Stomach (tissue), 9 donors: ENCODE data around the gene RASD1. TPM values are rescaled to one million over a fixed set of nuclear protein-coding genes. Genes with fewer than 3 reads are reported as not detected.

ENCODE experiments used
- DNase-seq, 2 donors: peaks; one replicate each; pipeline versions ENCODE4 v3.0.0 to v3.0.0-alpha.2; 2013 to 2019
- H3K27ac ChIP-seq, 5 donors: fragments of 200-600 bp in 4 of 5; sonication (generic) in 4 of 5; one replicate each; pipeline ENCODE4 v1.5.1; 2013 to 2019; ENCODE audit warnings: mild to moderate bottlenecking in 1 of 5, moderate library complexity in 1 of 5
- H3K27me3 ChIP-seq, 3 donors: fragments of 200-600 bp; sonication (generic); one replicate each; pipeline ENCODE4 v1.5.1; 2017 to 2019; ENCODE audit warnings: mixed run types in 1 of 3
- H3K36me3 ChIP-seq, 4 donors: fragments of 200-600 bp; sonication (generic); 1 replicate in 3 of 4; 2 replicates in 1 of 4; pipeline ENCODE4 v1.5.1; 2016 to 2019
- H3K4me1 ChIP-seq, 4 donors: fragments of 200-600 bp; sonication (generic); one replicate each; pipeline ENCODE4 v1.5.1; 2016 to 2019
- H3K4me3 ChIP-seq, 4 donors: fragments of 200-600 bp; sonication (generic) in 3 of 4; one replicate each; pipeline ENCODE4 v1.5.1; 2016 to 2019; ENCODE audit warnings: mild to moderate bottlenecking in 1 of 4
- H3K9me3 ChIP-seq, 4 donors: fragments of 200-600 bp; sonication (generic); one replicate each; pipeline ENCODE4 v1.5.1; 2016 to 2019
- EP300 ChIP-seq: sonication (generic); formaldehyde crosslinking; IDR thresholded peaks from one replicate; pipeline ENCODE4 v1.6.1; 2017; ENCODE audit warnings: antibody characterized with exemption
- POLR2A ChIP-seq, 4 donors: fragments of 450-650 bp; IDR thresholded peaks; one replicate each; pipeline ENCODE4 v1.6.1; 2016; ENCODE audit warnings: antibody characterized with exemption in 4 of 4, control low read depth in 2 of 4, mild to moderate bottlenecking in 1 of 4, moderate library complexity in 1 of 4
- POLR2AphosphoS5 ChIP-seq, 3 donors: sonication (generic); formaldehyde crosslinking; IDR thresholded peaks; one replicate each; pipeline ENCODE4 v1.6.1; 2016; ENCODE audit warnings: antibody characterized with exemption in 3 of 3
- WGBS, 5 donors: extraction: QIAGEN DNeasy Blood & Tissue Kit in 3 of 5; methylation state at CpG; one replicate each; pipeline versions ENCODE4 v1.1.5 to v1.1.7; 2013 to 2018; 5-methylcytosine and 5-hydroxymethylcytosine counted together
- intact Hi-C: fragments of 100-400 bp; cut with DNase I; formaldehyde crosslinking; loops from one replicate; pipeline ENCODE4 v1.15.1; 2023; ENCODE audit warnings: low total_unique reads
- polyA plus RNA-seq, 3 donors: library from polyadenylated mRNA; stranded (reverse); fragments of 200-250 nt; gene quantifications; one replicate each; pipeline ENCODE4 v1.2.3, GENCODE V29; 2013
- total RNA-seq, 5 donors: library from RNA; depleted of rRNA; stranded (reverse); fragments of >200 nt; gene quantifications; one replicate each; pipeline versions ENCODE4 v1.1.0 to v1.2.3, GENCODE V29; 2014 to 2016
- TF ChIP-seq, protein P1 (sequence below), 7 experiments: fragments of 450-650 bp in 4 of 7; fragments of 200-600 bp in 3 of 7; sonication (generic) in 3 of 7; IDR thresholded peaks; one replicate each; pipeline ENCODE4 v1.5.1; 2016 to 2019; ENCODE audit warnings: antibody characterized with exemption in 7 of 7, control low read depth in 2 of 7, mild to moderate bottlenecking in 1 of 7
- donor health status: healthy with polysubstance abuse.
- donor health status: Bipolar disorder and iron deficiency.
- donor health status: healthy.

RASD1 gene
- total and polyA plus RNA-seq, 8 donors, result 3.7 to 72.9 (median 14.0) TPM

DNA sequence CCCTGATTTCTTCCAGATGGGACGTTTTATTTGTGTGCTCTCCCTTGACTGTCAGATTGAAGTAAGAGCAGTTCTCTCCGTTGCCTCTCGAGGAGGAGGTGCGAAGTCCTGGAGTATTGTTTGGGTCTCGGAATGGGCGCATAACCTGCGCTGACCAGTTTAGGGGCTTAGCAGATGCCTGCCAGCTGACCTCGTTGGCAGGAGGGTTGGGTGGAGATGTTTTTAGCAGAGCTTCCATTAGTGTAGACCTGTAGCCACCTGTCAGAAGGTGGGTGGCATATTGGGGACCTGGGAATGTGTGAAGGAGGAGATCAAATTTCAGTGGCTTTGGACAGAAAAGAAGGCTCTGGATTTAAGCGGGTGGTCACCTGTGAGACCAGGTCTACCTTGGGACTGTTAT is 3.6 kb downstream of the RASD1 start:
- Histone ChIP-seq H3K4me3 (no peak overlapping the region), H3K27ac (peak overlapping the region; percentile 5 to 92 (median 76)), H3K4me1 (peaks cover 21 to 58% (median 55%) of the 10 kb centered on the region in 4 donors), H3K27me3 (peaks cover 0 to 17% (median 12%) of the 10 kb centered on the region in 3 donors), H3K9me3 (no peaks in the 10 kb centered on the region), H3K36me3 (peaks cover 16 to 47% (median 39%) of the 10 kb centered on the region in 4 donors)
- 82 to 92% (median 87%) methylated on average over 9 of the region's 9 CpGs for WGBS, 5 donors
- intact Hi-C loops, result loop anchor here (10.0 kb wide), 1 partner anchor 138 kb away; no protein-coding TSS in a partner anchor
- no peak for DNase-seq
- TF ChIP-seq, protein P1, sequence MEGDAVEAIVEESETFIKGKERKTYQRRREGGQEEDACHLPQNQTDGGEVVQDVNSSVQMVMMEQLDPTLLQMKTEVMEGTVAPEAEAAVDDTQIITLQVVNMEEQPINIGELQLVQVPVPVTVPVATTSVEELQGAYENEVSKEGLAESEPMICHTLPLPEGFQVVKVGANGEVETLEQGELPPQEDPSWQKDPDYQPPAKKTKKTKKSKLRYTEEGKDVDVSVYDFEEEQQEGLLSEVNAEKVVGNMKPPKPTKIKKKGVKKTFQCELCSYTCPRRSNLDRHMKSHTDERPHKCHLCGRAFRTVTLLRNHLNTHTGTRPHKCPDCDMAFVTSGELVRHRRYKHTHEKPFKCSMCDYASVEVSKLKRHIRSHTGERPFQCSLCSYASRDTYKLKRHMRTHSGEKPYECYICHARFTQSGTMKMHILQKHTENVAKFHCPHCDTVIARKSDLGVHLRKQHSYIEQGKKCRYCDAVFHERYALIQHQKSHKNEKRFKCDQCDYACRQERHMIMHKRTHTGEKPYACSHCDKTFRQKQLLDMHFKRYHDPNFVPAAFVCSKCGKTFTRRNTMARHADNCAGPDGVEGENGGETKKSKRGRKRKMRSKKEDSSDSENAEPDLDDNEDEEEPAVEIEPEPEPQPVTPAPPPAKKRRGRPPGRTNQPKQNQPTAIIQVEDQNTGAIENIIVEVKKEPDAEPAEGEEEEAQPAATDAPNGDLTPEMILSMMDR (IDR thresholded peaks at IDR 0.05), result no peak
- TF ChIP-seq EP300, result no peak
- no peak for TF ChIP-seq POLR2AphosphoS5 (IDR thresholded peaks at IDR 0.05)
- TF ChIP-seq POLR2A (IDR thresholded peaks at IDR 0.05), result no peak

DNA sequence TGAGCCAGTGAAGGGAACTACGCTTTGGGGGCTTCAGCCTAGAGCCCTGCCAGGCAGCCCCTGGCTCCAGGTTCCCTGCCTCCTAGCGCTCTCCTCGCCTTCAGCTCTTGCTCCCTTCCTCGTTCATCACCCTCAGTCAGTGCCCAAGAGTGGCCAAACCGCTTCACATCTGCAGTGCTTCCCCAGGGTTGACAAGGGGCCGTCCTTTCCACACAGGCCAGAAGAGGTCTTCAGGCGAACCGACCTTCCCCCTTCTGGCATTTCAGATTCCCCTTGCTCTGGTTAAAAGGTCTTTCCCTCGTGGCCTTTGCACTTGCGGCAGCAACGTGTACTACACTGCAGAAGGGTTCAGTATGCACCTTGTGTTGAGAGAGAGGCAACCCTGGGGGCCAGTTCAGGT is 4.1 kb downstream of the RASD1 start:
- Histone ChIP-seq H3K27ac (peak overlapping the region; percentile 43 to 92 (median 70)), H3K4me1 (peaks cover 20 to 56% (median 52%) of the 10 kb centered on the region in 4 donors), H3K27me3 (peaks cover 0 to 17% (median 12%) of the 10 kb centered on the region in 3 donors), H3K4me3 (no peak overlapping the region), H3K9me3 (no peaks in the 10 kb centered on the region), H3K36me3 (peaks cover 19 to 52% (median 44%) of the 10 kb centered on the region in 4 donors)
- WGBS, 5 donors, result 44 to 74% (median 57%) methylated on average over 11 of the region's 11 CpGs
- no peak for TF ChIP-seq EP300
- TF ChIP-seq, protein P1 (IDR thresholded peaks at IDR 0.05), result peak in 1 of 7 experiments; percentile 7
- intact Hi-C loops, result loop anchor here (10.0 kb wide), 1 partner anchor 137 kb away; no protein-coding TSS in a partner anchor
- no peak for DNase-seq

DNA sequence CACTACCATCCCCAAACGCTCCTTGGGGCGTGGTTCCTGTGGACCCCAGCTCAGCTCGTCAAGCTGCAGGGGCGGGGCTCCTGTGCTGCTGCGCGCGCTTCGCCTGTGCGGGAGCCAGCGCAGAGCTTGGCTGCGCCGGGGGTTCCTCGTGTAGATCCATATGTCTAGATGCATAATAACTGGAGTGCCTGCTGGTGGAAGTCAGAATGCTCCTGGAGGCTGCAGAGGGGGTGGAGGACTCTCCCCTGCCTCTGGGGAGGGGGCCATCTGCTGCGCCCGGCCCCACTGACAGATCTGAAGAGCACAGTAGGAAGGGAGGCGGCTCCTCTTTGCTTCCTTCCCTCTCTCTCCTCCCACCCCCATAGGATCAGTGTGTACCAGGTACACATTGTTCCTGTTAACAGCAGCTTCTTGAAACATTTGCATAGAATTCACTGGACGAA is 4.6 kb downstream of the RASD1 start:
- Histone ChIP-seq H3K27me3 (peaks cover 0 to 17% (median 12%) of the 10 kb centered on the region in 3 donors), H3K4me1 (peaks cover 17 to 52% (median 47%) of the 10 kb centered on the region in 4 donors), H3K36me3 (peaks cover 19 to 56% (median 47%) of the 10 kb centered on the region in 4 donors), H3K4me3 (no peak overlapping the region), H3K9me3 (no peaks in the 10 kb centered on the region), H3K27ac (peak overlapping the region; percentile 61 to 92 (median 76))
- intact Hi-C loops, result loop anchor here (10.0 kb wide), 1 partner anchor 137 kb away; no protein-coding TSS in a partner anchor
- WGBS, 5 donors, result 74 to 80% (median 78%) methylated on average over 17 of the region's 17 CpGs
- DNase-seq, result no peak
- peak in 1 of 3 donors; percentile 51 for TF ChIP-seq POLR2AphosphoS5 (IDR thresholded peaks at IDR 0.05)
- no peak for TF ChIP-seq POLR2A (IDR thresholded peaks at IDR 0.05)
- no peak for TF ChIP-seq EP300
- TF ChIP-seq, protein P1 (IDR thresholded peaks at IDR 0.05), result no peak

DNA sequence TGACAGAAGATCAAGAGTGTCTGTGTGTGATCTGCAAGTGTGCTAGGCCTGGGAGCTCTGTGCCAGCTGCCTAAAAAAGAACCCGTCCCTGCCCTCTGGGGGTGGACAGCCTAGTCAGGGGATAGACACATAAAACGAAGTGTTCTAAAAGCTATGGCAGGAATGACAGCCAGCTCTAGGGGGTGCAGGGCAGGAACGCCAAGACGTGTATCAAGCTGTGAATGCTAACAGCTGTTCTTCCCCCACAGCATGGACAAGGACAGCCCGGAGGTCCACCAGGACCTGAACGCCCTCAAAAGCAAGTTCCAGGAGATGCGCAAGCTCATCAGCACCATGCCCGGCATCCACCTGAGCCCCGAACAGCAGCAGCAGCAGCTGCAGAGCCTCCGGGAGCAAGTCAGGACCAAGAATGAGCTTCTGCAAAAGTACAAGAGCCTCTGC is 5.1 kb downstream of the RASD1 start:
- intact Hi-C loops, result loop anchor here (10.0 kb wide), 1 partner anchor 136 kb away; no protein-coding TSS in a partner anchor
- H3K4me3 ChIP-seq, result no peak overlapping the region
- peaks cover 19 to 61% (median 52%) of the 10 kb centered on the region in 4 donors for H3K36me3 ChIP-seq
- H3K9me3 ChIP-seq, result no peaks in the 10 kb centered on the region
- TF ChIP-seq, protein P1 (IDR thresholded peaks at IDR 0.05), result no peak
- TF ChIP-seq POLR2AphosphoS5 (IDR thresholded peaks at IDR 0.05) (no peak), EP300 (no peak), POLR2A (IDR thresholded peaks at IDR 0.05) (no peak)
- 84 to 93% (median 89%) methylated on average over 7 to 10 of the region's 10 CpGs for WGBS, 5 donors
- H3K4me1 ChIP-seq, result peaks cover 15 to 52% (median 45%) of the 10 kb centered on the region in 4 donors
- DNase-seq, result no peak
- H3K27ac ChIP-seq, result peak overlapping the region; percentile 61 to 92 (median 76)
- H3K27me3 ChIP-seq, result peaks cover 0 to 15% (median 12%) of the 10 kb centered on the region in 3 donors
